ENCODE measurements around the gene DLGAP5.

Gene DLGAP5

GRCh38 chr14:55128386-55129085 is 62.8 kb downstream of the DLGAP5 start:
- FAIRE-seq: no peak

GRCh38 chr14:55127460-55127951 is 63.9 kb downstream of the DLGAP5 start:
- FAIRE-seq: no peak

- no peak for FAIRE-seq
Measured at GRCh38 chr14:55126932-55127459, 64.4 kb downstream of the DLGAP5 start.

GRCh38 chr14:55126034-55126433 is 65.4 kb downstream of the DLGAP5 start:
- no peak for FAIRE-seq

- FAIRE-seq: no peak
Measured at GRCh38 chr14:55125403-55125802, 66.0 kb downstream of the DLGAP5 start.

- no peak for FAIRE-seq
Measured at GRCh38 chr14:55124774-55125386, 66.5 kb downstream of the DLGAP5 start.

GRCh38 chr14:55123852-55124639 is 67.3 kb downstream of the DLGAP5 start:
- no peak for FAIRE-seq

- no peak for FAIRE-seq
Measured at GRCh38 chr14:55123101-55123500, 68.3 kb downstream of the DLGAP5 start.

- FAIRE-seq: no peak
Measured at GRCh38 chr14:55122440-55122986, 68.9 kb downstream of the DLGAP5 start.

- no peak for FAIRE-seq
Measured at GRCh38 chr14:55121628-55122439, 69.6 kb downstream of the DLGAP5 start.

- no peak for FAIRE-seq
Measured at GRCh38 chr14:55120571-55121495, 70.6 kb downstream of the DLGAP5 start.

GRCh38 chr14:55118761-55119160 is 72.6 kb downstream of the DLGAP5 start:
- FAIRE-seq: no peak

GRCh38 chr14:55117803-55118441 is 73.5 kb downstream of the DLGAP5 start:
- no peak for FAIRE-seq

GRCh38 chr14:55116246-55117030 is 74.9 kb downstream of the DLGAP5 start:
- no peak for FAIRE-seq

GRCh38 chr14:55115861-55116245 is 75.5 kb downstream of the DLGAP5 start:
- no peak for FAIRE-seq

- no peak for FAIRE-seq
Measured at GRCh38 chr14:55115460-55115859, 75.9 kb downstream of the DLGAP5 start.

GRCh38 chr14:55114720-55115119 is 76.7 kb downstream of the DLGAP5 start:
- no peak for FAIRE-seq

- FAIRE-seq: no peak
Measured at GRCh38 chr14:55111122-55111708, 80.2 kb downstream of the DLGAP5 start.

- FAIRE-seq: no peak
Measured at GRCh38 chr14:55109836-55110235, 81.5 kb downstream of the DLGAP5 start.
